IMR-90 (cell line): ENCODE data around the gene DAND5. TPM values are rescaled to one million over a fixed set of nuclear protein-coding genes. Genes with fewer than 3 reads are reported as not detected.

Experiments
- ATAC-seq: fragments of 200-7000 bp; cut with Tn5 transposase; 2 replicates; pipeline ENCODE4 v1.9.1; 2020; ENCODE audit warnings: low read depth, mild to moderate bottlenecking, moderate library complexity
- BruUV-seq: library from RNA; stranded (reverse); fragments of 400-500 nt; replicated peaks from 2 replicates; lab custom pipeline; 2021; lab: Mats Ljungman, UMichigan
- CTCF ChIA-PET: fragments of 300-600 bp; formaldehyde crosslinking; extraction: SDS; loops from one replicate; lab custom pipeline; 2021; ENCODE audit warnings: antibody characterized with exemption; lab: Yijun Ruan, JAX
- POLR2A ChIA-PET: fragments of 300-600 bp; sonication (Branson Sonifier 250); formaldehyde crosslinking; loops from one replicate; lab custom pipeline; 2022; ENCODE audit warnings: antibody characterized with exemption; ENCODE audit not compliant: unreplicated experiment; lab: Charles Lee
- DNase-seq: peaks from one replicate; pipeline ENCODE4 v3.0.0; 2013
- H2AFZ ChIP-seq: replicated peaks from 2 replicates; pipeline ENCODE3; 2013; ENCODE audit warnings: low read length, mild to moderate bottlenecking; ENCODE audit not compliant: poor library complexity
- H2AK5ac ChIP-seq: 2 replicates; pipeline ENCODE4 v1.6.1; 2013; ENCODE audit warnings: low read depth, low read length, inconsistent platforms
- H2AK9ac ChIP-seq: replicated peaks from 2 replicates; pipeline ENCODE3; 2013; ENCODE audit warnings: mild to moderate bottlenecking, low read depth, low read length, moderate library complexity; ENCODE audit not compliant: poor library complexity
- H2BK120ac ChIP-seq: 2 replicates; pipeline ENCODE4 v1.6.1; 2013; ENCODE audit warnings: low read depth, low read length, inconsistent platforms
- H2BK15ac ChIP-seq: 3 replicates; pipeline ENCODE4 v1.6.1; 2013; ENCODE audit warnings: low read depth, low read length, inconsistent platforms
- H2BK20ac ChIP-seq: 2 replicates; pipeline ENCODE4 v1.6.1; 2013; ENCODE audit warnings: low read depth, mild to moderate bottlenecking, inconsistent platforms, low read length, moderate library complexity
- H2BK5ac ChIP-seq: 2 replicates; pipeline ENCODE4 v1.6.1; 2013; ENCODE audit warnings: mild to moderate bottlenecking, low read depth, low read length, inconsistent platforms; ENCODE audit not compliant: poor library complexity, severe bottlenecking
- H3K14ac ChIP-seq: replicated peaks from 2 replicates; pipeline ENCODE4 v1.6.1; 2013; ENCODE audit warnings: low read depth, low read length, inconsistent platforms
- H3K18ac ChIP-seq: 2 replicates; pipeline ENCODE4 v1.6.1; 2013; ENCODE audit warnings: low read depth, low read length, control low read depth
- H3K23ac ChIP-seq: 2 replicates; pipeline ENCODE4 v1.6.1; 2013; ENCODE audit warnings: low read depth, low read length, inconsistent platforms
- H3K27ac ChIP-seq: 2 replicates; pipeline ENCODE4 v1.5.1; 2013; ENCODE audit warnings: mild to moderate bottlenecking, control low read depth, low read length; ENCODE audit not compliant: insufficient read depth
- H3K27me3 ChIP-seq: 2 replicates; pipeline ENCODE4 v1.6.1; 2013; ENCODE audit warnings: low read length; ENCODE audit not compliant: control insufficient read depth, insufficient read depth
- H3K36me3 ChIP-seq: 2 replicates; pipeline ENCODE4 v1.6.1; 2013; ENCODE audit warnings: low read length, mixed read lengths; ENCODE audit not compliant: control insufficient read depth, insufficient read depth
- H3K4ac ChIP-seq: 2 replicates; pipeline ENCODE4 v1.6.1; 2013; ENCODE audit warnings: low read depth, low read length, inconsistent platforms
- H3K4me1 ChIP-seq: 2 replicates; pipeline ENCODE4 v1.6.1; 2013; ENCODE audit warnings: low read length, mixed read lengths; ENCODE audit not compliant: control insufficient read depth, insufficient read depth
- H3K4me2 ChIP-seq: 2 replicates; pipeline ENCODE4 v1.6.1; 2013; ENCODE audit warnings: low read depth, mild to moderate bottlenecking, control low read depth, low read length, moderate library complexity
- H3K4me3 ChIP-seq: 2 replicates; pipeline ENCODE4 v1.5.1; 2013; ENCODE audit warnings: low read depth, mild to moderate bottlenecking, control low read depth, low read length, moderate library complexity; ENCODE audit not compliant: insufficient read depth
- H3K56ac ChIP-seq: 2 replicates; pipeline ENCODE4 v1.6.1; 2013; ENCODE audit warnings: low read length, inconsistent platforms; ENCODE audit not compliant: insufficient read depth; ENCODE audit errors: extremely low read depth
- H3K79me1 ChIP-seq, 2 experiments: 2 replicates each; pipeline ENCODE4 v1.6.1; 2013; ENCODE audit warnings: low read length in 2 of 2, inconsistent platforms in 1 of 2, low read depth in 1 of 2
- H3K9ac ChIP-seq: 2 replicates; pipeline ENCODE4 v1.6.1; 2013; ENCODE audit warnings: low read depth, low read length, control low read depth
- H3K9me1 ChIP-seq: 2 replicates; pipeline ENCODE4 v1.6.1; 2013; ENCODE audit warnings: low read length, inconsistent platforms; ENCODE audit not compliant: insufficient read depth
- H3K9me3 ChIP-seq: 2 replicates; pipeline ENCODE4 v1.6.1; 2013; ENCODE audit warnings: low read length; ENCODE audit not compliant: control insufficient read depth, insufficient read depth
- H4K20me1 ChIP-seq: 2 replicates; pipeline ENCODE4 v1.6.1; 2013; ENCODE audit warnings: low read length, inconsistent platforms; ENCODE audit not compliant: insufficient read depth
- H4K5ac ChIP-seq: 2 replicates; pipeline ENCODE4 v1.6.1; 2013; ENCODE audit warnings: mild to moderate bottlenecking, low read depth, low read length, control low read depth
- H4K8ac ChIP-seq, 2 experiments: 2 replicates each; pipeline ENCODE4 v1.6.1; 2013; ENCODE audit warnings: low read depth in 2 of 2, low read length in 2 of 2, control low read depth in 1 of 2, inconsistent platforms in 1 of 2
- H4K91ac ChIP-seq: 2 replicates; pipeline ENCODE4 v1.6.1; 2013; ENCODE audit warnings: low read depth, low read length, inconsistent platforms; ENCODE audit not compliant: insufficient read depth
- CEBPB ChIP-seq: IDR thresholded peaks from 2 replicates; pipeline ENCODE4 v1.6.1; 2012; ENCODE audit warnings: low read depth, low read length, improper control_type of control experiment
- FOS ChIP-seq: fragments of 150-350 bp; IDR thresholded peaks from 2 replicates; pipeline ENCODE4 v1.6.1; 2016; ENCODE audit warnings: low read depth, low read length
- MAFK ChIP-seq: IDR thresholded peaks from 2 replicates; pipeline ENCODE4 v1.6.1; 2012; ENCODE audit warnings: low read depth, low read length, improper control_type of control experiment
- NFE2L2 ChIP-seq: fragments of 150-350 bp; IDR thresholded peaks from 2 replicates; pipeline ENCODE4 v1.6.1; 2016; ENCODE audit warnings: low read depth, mild to moderate bottlenecking, low read length
- POLR2A ChIP-seq: IDR thresholded peaks from 2 replicates; pipeline ENCODE4 v1.6.1; 2012; ENCODE audit warnings: mild to moderate bottlenecking, low read depth, low read length
- WGBS, 2 experiments: methylation state at CpG; one replicate each; pipeline versions ENCODE4 v1.1.5 to v1.1.7; 2013; ENCODE audit warnings: missing lambda C conversion rate in 2 of 2; ENCODE audit not compliant: insufficient read length in 1 of 2; ENCODE audit errors: extremely low coverage in 2 of 2; 5-methylcytosine and 5-hydroxymethylcytosine counted together
- dilution Hi-C: fragments of 300-500 bp; cut with HindIII; formaldehyde crosslinking; loops from one replicate; pipeline ENCODE4 v1.14.3; 2018; ENCODE audit warnings: low sequenced_read_pairs; ENCODE audit not compliant: unreplicated experiment
- in situ Hi-C: fragments of 300-500 bp; cut with MboI; formaldehyde crosslinking; loops from 3 replicates; pipeline ENCODE4 v1.14.3; 2019; ENCODE audit warnings: low sequenced_read_pairs, inconsistent platforms, mixed read lengths
- intact Hi-C: fragments of 100-400 bp; cut with micrococcal nuclease; formaldehyde crosslinking; loops from 2 replicates; pipeline ENCODE4 v1.10.0; 2022
- polyA plus RNA-seq, 3 experiments: library from polyadenylated mRNA; depleted of rRNA; stranded (reverse); fragments of >200 nt; gene quantifications; 2 replicates each; pipeline ENCODE4 v1.2.3, GENCODE V29; 2012; ENCODE audit warnings: low replicate concordance in 1 of 3
- total RNA-seq: library from RNA; depleted of rRNA; stranded (reverse); fragments of >200 nt; gene quantifications from 2 replicates; pipeline ENCODE4 v1.2.3, GENCODE V29; 2012
- TF ChIP-seq, protein P1 (sequence below): conservative IDR thresholded peaks from 2 replicates; pipeline ENCODE4 v1.5.1; 2012; ENCODE audit warnings: mild to moderate bottlenecking, low read depth, low read length, improper control_type of control experiment
- TF ChIP-seq, protein P2 (sequence below): fragments of 150-350 bp; IDR thresholded peaks from 2 replicates; pipeline ENCODE4 v1.6.1; 2016; ENCODE audit warnings: low read depth, mild to moderate bottlenecking, low read length, moderate library complexity, borderline replicate concordance
- TF ChIP-seq, protein P3 (sequence below): fragments of 150-350 bp; IDR thresholded peaks from 2 replicates; pipeline ENCODE4 v1.6.1; 2017; ENCODE audit warnings: mild to moderate bottlenecking, antibody characterized with exemption, low read length, low read depth

Gene DAND5
- total and polyA plus RNA-seq, 2 of the 4 experiments (the other 2 are of a cell fraction): 0.03 TPM; not detected in 1

- no peak overlapping the region for H3K4me2 ChIP-seq
- WGBS, 2 experiments: 71% methylated on average over 1 of the region's 7 CpGs; no CpG with 5 or more reads in 1 of the 2 experiments
- POLR2A ChIA-PET: interaction anchor here (0.6 kb wide), 1 partner anchor 97 kb away, joined by 7 read pairs; no protein-coding TSS in a partner anchor
Observed at GRCh38 chr19:13004273-13004672, 34.9 kb downstream of the DAND5 start.

More at GRCh38 chr19:13004273-13004672, 34.9 kb downstream of the DAND5 start:
- no peak for TF ChIP-seq CEBPB
- TF ChIP-seq NFE2L2: no peak
- TF ChIP-seq, protein P1, sequence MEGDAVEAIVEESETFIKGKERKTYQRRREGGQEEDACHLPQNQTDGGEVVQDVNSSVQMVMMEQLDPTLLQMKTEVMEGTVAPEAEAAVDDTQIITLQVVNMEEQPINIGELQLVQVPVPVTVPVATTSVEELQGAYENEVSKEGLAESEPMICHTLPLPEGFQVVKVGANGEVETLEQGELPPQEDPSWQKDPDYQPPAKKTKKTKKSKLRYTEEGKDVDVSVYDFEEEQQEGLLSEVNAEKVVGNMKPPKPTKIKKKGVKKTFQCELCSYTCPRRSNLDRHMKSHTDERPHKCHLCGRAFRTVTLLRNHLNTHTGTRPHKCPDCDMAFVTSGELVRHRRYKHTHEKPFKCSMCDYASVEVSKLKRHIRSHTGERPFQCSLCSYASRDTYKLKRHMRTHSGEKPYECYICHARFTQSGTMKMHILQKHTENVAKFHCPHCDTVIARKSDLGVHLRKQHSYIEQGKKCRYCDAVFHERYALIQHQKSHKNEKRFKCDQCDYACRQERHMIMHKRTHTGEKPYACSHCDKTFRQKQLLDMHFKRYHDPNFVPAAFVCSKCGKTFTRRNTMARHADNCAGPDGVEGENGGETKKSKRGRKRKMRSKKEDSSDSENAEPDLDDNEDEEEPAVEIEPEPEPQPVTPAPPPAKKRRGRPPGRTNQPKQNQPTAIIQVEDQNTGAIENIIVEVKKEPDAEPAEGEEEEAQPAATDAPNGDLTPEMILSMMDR: no peak
- no peak for TF ChIP-seq MAFK
- TF ChIP-seq, protein P2, sequence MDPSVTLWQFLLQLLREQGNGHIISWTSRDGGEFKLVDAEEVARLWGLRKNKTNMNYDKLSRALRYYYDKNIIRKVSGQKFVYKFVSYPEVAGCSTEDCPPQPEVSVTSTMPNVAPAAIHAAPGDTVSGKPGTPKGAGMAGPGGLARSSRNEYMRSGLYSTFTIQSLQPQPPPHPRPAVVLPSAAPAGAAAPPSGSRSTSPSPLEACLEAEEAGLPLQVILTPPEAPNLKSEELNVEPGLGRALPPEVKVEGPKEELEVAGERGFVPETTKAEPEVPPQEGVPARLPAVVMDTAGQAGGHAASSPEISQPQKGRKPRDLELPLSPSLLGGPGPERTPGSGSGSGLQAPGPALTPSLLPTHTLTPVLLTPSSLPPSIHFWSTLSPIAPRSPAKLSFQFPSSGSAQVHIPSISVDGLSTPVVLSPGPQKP: no peak
- TF ChIP-seq, protein P3, sequence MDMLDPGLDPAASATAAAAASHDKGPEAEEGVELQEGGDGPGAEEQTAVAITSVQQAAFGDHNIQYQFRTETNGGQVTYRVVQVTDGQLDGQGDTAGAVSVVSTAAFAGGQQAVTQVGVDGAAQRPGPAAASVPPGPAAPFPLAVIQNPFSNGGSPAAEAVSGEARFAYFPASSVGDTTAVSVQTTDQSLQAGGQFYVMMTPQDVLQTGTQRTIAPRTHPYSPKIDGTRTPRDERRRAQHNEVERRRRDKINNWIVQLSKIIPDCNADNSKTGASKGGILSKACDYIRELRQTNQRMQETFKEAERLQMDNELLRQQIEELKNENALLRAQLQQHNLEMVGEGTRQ: no peak
- TF ChIP-seq FOS: no peak
- TF ChIP-seq POLR2A: no peak
- Histone ChIP-seq H3K36me3 (peaks cover 15% of the 10 kb centered on the region), H3K9ac (no peak overlapping the region), H3K27ac (no peak overlapping the region), H2BK120ac (no peak overlapping the region), H3K4me3 (no peak overlapping the region), H3K56ac (no peak overlapping the region), H3K9me1 (peaks cover 13% of the 10 kb centered on the region), H2BK15ac (no peak overlapping the region), H3K27me3 (no peaks in the 10 kb centered on the region), H2BK20ac (no peak overlapping the region), H3K23ac (no peak overlapping the region), H3K9me3 (no peaks in the 10 kb centered on the region), H2BK5ac (no peak overlapping the region), H4K8ac (no peak overlapping the region), H4K20me1 (peaks cover 66% of the 10 kb centered on the region), H3K4me1 (peaks cover 13% of the 10 kb centered on the region; the same call in 1 of the 2 replicates), H3K18ac (no peak overlapping the region), H2AK9ac (no peak overlapping the region), H2AK5ac (no peak overlapping the region; the same call in 1 of the 2 replicates), H3K4ac (no peak overlapping the region), H2AFZ (no peak overlapping the region), H4K5ac (no peak overlapping the region), H4K91ac (no peak overlapping the region), H3K79me1 (peaks cover 16 to 79% of the 10 kb centered on the region in 2 experiments), H3K14ac (no peak overlapping the region)
- intact Hi-C loops: no loop called here
- DNase-seq (no peak), ATAC-seq (no peak)
- CTCF ChIA-PET: no interaction called here
- BruUV-seq: no TSS peak
- in situ Hi-C loops: no loop called here
- dilution Hi-C loops: no loop called here
